HG02885 (cell line): ENCODE measurements around the gene JMJD4.
A peak's percentile ranks its signal among the peaks of the same experiment; 100 is the strongest.

Source experiments
- ATAC-seq: cut with Tn5 transposase; IDR thresholded peaks from one replicate; pipeline ENCODE4 v1.9.1; 2021; ENCODE audit warnings: mild to moderate bottlenecking; ENCODE audit not compliant: unreplicated experiment, poor library complexity

Gene JMJD4

GRCh38 chr1:227769047-227769935, 34.2 kb upstream of the JMJD4 start:
- no peak for ATAC-seq

GRCh38 chr1:227768640-227769039, 33.5 kb upstream of the JMJD4 start:
- ATAC-seq = no peak

DNA sequence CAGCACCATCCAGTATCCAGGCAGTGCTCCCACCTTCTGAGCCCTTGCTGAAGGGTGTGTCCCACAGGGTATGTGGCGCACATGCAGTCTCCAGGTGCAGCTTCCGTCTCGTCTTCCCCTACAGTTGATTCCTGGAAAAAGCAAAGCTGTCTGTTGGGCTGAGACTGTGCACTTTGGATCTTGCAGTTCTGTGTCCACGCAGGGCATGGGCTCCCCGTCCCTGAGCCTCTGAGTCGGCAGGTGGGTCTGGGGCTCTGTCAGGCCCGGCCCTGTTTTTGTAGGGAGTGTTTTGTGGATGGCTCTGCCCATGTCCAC, 33.0 kb upstream of the JMJD4 start:
- ATAC-seq = no peak

GRCh38 chr1:227767401-227768124, 32.5 kb upstream of the JMJD4 start:
- no peak for ATAC-seq

DNA sequence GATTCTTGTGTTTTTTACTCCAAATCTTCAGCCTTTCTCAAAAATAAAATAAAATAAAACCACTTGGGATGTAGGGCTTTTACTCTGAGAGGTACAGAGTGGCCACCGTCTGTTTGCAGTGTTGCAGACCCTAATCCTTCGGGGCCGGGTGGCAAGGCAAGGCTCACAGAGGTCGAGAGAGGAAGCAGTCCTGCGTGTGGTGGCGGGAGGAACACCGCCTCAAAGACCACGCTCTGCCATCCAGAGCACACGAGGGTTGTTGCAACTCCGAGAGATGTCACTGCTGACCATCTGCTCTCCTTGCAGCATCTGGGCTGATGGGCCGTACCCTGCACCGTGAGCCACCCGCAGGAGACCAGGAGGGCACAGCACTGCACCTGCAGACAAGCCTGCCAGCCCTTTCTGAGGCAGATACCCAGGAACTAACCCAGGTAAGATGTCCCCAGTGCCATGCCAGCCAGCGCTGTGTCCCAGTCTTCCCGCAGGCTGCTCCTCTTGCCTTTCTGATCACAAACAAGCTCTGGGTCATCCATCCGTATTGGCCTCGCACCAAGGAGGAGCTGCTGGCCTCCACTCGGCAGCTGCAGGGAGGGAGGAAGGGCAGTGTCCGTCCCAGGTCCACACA, 31.7 kb upstream of the JMJD4 start:
- ATAC-seq = no peak

DNA sequence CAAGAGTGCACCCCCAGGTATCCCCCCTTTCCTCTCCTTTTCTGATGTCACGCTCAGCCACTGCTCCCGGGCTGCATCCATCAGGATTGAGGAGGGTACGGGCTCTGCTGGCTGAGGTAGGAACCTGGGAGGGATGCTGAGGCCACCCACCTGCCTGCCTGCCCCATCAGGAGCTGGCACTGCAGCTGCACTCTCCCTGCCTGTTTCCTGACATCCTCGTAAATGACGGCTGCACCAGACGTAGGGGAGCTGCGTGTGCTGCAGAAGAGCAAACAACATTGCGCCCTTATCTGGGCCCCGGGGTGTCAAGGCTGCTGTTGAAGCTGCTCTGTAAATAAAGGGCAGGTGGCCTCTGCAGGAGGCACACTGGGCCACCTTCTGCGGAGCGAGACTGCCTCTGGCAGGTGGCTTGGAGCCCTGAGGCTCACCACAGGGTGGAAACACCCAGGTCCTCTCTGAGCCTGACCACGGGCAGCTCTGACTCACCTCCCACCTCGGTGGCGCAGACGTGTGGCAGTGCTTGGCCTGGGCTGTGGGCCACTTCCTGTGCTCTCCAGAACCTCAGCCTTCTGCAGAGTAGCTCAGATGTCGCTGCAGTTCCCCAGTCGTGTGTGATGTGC, 31.0 kb upstream of the JMJD4 start:
- ATAC-seq = no peak

- no peak for ATAC-seq
Observed at GRCh38 chr1:227765261-227766014, 30.3 kb upstream of the JMJD4 start.

DNA sequence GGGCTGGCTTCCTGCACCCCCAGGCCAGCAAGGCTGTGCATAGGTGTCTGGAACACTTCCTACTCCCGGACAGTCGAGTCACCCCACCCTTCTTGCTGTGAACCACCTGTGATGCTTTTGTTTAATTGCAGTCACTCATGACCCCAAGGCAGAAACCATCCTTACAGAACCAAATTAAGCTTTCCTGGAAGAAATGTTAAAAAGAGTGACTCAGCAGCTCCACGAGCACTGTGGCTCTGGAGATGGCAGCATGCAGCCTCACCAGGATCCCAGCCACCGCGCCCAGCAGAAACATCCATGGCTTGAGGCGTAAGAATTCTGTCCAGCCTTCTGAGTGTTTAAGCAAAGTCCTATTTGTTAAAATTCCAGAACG, 28.9 kb upstream of the JMJD4 start:
- ATAC-seq = no peak

GRCh38 chr1:227763246-227764018, 28.3 kb upstream of the JMJD4 start:
- no peak for ATAC-seq

GRCh38 chr1:227762231-227762911, 27.3 kb upstream of the JMJD4 start:
- peak; percentile 82 for ATAC-seq

GRCh38 chr1:227761621-227762230, 26.6 kb upstream of the JMJD4 start:
- no peak for ATAC-seq

GRCh38 chr1:227760377-227760776, 25.3 kb upstream of the JMJD4 start:
- no peak for ATAC-seq

DNA sequence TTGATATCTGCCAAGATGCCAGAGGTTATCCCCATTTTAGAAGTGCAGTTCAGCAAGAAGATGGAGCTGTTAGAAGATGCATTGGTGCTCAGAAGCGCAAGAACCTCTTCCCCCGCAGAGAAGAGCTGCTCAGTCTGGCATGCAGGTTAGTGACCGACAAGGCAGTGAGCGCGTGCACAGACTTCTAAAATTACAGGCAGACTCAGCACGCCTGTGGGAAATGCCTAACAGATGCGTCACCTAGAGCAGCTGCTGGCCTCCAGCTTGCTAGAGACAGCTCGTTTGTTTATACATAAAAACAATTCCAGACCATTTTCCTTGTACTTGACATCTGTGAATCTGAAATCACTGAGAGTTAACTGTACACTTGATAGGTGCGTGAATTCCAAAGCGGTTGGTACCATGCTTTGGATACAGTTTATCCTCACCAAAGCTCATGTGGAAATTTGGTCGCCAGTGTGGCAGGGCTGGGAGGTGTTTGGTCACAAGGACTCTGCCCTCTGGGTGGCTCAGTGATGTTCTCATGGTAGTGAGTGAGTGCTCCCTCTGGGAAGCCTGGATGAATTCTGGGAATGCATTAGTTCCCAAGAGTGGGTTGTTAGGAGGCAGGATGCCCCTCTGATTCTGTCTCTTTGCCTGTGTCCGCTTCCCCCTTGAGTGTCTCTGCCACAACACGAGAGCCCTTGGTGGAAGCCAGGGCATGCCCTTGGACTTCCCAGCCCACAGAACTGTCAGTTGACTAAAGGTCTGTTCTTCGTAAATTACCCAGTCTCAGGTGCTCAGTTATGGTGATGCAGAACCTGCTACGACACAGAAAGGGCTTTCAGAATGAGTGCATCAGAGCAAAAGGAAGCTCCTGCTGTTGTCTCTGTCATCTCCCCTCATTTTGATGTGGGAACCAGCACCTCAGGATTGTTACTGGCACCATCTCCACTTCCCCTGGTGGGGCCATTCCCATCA, 24.5 kb upstream of the JMJD4 start:
- ATAC-seq = no peak

GRCh38 chr1:227758366-227758765, 23.3 kb upstream of the JMJD4 start:
- ATAC-seq = peak; percentile 65

GRCh38 chr1:227757781-227758180, 22.7 kb upstream of the JMJD4 start:
- no peak for ATAC-seq

GRCh38 chr1:227756172-227756959, 21.3 kb upstream of the JMJD4 start:
- ATAC-seq = no peak

GRCh38 chr1:227754958-227755357, 19.9 kb upstream of the JMJD4 start:
- no peak for ATAC-seq
